ENCODE measurements around the gene CYP46A1. TPM values are rescaled to one million over a fixed set of nuclear protein-coding genes. Genes with fewer than 3 reads are reported as not detected.

CYP46A1 gene
- total RNA-seq, 3 donors from 2014 or later: 0.08 to 0.32 (median 0.14) TPM

DNA sequence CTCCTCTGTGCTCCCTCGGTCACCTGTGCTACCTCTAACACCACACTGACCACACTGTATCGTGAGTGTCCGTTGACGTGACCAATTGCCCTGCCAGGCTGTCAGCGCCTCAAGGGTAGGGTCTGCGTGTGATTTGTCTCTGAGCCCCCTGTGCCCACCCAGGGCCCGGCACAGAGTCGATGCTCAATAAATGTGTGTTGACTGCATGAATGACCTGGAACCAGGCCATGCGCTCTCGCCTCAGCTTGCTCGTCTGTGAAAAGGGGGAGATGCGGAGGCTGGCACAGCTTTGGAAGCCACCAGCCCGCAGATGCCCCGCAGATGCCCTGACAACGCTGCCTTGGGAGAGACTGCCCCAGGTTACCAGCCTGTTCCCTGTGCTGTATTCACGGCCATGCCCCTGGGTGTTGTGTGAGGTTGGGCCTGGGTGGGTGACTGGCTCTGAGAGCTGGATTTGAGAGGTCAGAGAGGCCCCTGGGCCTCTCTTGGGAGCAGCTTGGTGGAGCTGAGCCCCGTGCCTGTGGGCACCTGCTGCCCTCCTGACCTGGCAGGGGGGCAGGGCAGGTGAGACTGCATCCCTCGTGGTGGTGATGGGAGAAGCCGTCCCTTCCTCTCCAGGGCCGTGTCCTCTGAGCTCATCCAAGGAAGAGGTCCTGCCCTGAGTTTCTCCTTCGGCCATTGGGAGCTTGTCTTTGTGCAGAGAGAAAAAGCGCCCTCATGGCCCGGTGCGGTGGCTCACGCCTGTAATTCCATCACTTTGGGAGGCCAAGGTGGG is 43.2 kb downstream of the CYP46A1 start:
- Mint-ChIP-seq H3K27me3 (ENCODE audit: low read depth) (peaks cover 32% of the 10 kb centered on the region), H3K4me1 (ENCODE audit: low read depth) (peaks cover 2% of the 10 kb centered on the region), H3K9me3 (no peaks in the 10 kb centered on the region), H3K4me3 (no peak overlapping the region), H3K36me3 (ENCODE audit: insufficient read depth) (no peaks in the 10 kb centered on the region)
- peak; percentile 1 for DNase-seq
- no peak for ATAC-seq

DNA sequence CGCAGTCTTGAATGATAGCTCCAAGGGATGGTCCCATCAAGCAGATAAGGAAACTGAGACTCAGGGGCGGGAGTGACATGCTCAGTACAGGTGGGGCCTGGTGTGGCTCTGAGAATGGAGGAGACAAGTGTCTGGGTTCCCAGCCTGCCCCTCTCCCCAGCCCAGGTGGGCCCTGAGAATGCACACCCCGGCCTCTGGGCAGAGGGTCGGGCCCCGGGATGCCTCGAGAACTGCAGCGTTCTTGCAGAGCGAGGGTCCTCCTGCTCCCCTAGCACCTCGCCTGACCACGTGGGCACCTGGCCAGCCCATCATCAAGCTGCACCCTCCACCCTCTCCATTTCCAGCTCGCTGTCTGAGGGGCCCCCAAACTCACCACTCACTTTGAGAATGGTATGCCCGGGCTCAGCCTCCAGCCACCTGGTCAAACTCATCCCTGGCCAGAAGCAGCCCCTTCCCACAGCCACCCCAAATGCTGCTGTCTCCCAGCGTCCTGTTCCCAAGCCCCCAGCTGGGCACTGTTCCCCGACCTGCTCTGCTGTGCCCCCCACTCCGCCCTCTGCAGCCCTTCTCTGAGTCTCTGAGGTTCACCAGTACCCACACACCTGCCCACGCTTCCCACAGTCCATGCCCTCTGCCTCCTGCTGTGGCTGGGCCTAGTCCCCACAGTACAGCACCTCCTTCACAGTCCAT is 44.3 kb downstream of the CYP46A1 start:
- peaks cover 2% of the 10 kb centered on the region for H3K4me1 Mint-ChIP-seq (ENCODE audit: low read depth)
- ATAC-seq (no peak), DNase-seq (no peak)
- H3K27me3 Mint-ChIP-seq (ENCODE audit: low read depth): peaks cover 40% of the 10 kb centered on the region
- H3K36me3 Mint-ChIP-seq (ENCODE audit: insufficient read depth): no peaks in the 10 kb centered on the region
- no peak overlapping the region for H3K4me3 Mint-ChIP-seq
- H3K9me3 Mint-ChIP-seq: no peaks in the 10 kb centered on the region

DNA sequence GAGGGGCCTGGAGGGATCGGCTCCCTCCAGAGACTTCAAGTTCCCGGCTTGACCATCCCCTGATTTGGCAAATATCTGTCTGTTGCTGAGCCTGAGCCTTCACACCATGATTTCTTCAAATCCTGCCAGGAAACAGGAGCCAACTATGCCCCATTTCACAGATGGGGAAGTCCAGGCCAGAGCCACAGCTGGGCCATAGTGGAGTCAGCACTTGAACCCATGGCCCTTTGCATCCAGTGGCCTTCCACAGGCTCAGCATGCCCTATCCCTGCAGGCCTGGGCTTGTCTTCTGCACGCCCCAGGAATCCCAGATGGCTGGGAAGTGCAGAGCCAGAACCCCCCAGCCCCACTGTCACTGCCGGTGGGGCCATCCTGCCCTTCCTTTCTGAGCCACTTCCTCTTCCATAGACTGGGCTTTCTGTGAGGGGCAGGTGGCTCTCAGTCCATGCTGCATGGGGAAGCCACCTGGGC is 44.9 kb downstream of the CYP46A1 start:
- no peaks in the 10 kb centered on the region for H3K36me3 Mint-ChIP-seq (ENCODE audit: insufficient read depth)
- no peak for ATAC-seq
- peaks cover 2% of the 10 kb centered on the region for H3K4me1 Mint-ChIP-seq (ENCODE audit: low read depth)
- H3K27me3 Mint-ChIP-seq (ENCODE audit: low read depth): peaks cover 44% of the 10 kb centered on the region
- DNase-seq: no peak
- H3K9me3 Mint-ChIP-seq: no peaks in the 10 kb centered on the region
- no peak overlapping the region for H3K4me3 Mint-ChIP-seq

DNA sequence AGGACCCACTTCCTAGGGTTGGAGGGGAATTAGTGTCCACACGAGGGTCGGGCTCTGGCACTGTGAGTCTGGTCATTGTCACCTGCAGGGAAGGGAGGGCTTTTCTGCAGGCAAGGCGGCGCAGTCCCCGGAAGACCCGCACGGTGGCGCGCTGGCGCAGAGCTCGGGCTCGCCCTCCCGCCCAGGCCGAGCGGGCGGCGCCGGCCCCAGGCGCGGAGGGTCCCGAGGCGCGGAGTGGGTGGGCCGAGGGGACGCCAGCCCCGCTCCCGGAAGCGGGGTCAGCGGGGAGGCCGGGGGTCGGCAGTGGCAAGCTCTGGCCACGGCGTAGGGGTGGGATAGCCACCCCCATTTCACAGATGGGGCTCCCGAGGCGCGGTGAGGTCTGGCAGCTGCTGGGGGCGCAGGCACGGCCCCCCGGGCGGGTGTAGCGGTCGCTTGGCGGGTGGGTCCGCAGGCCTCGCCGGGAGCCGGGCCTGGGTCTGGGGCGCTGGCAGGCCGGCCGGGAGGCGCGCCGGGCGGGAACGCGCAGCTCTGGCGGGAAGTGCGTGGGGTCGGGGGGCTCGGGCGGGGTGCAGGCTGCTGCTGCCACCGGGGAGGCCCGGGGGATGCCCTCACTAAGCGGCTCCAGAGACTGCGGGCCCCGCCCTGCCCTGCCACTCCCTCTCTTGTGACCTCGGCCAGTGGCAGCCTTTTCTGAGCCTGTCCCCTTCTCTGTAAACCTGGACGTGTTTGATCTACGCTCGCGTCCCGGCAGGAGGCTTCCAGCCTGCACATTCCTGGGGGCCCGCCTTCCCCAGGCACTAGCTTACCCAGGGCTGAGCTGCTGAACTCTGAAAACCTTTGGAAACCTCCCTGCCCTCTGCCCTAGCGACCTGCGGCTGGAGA is 46.1 kb downstream of the CYP46A1 start:
- Mint-ChIP-seq H3K36me3 (ENCODE audit: insufficient read depth) (no peaks in the 10 kb centered on the region), H3K4me1 (ENCODE audit: low read depth) (peaks cover 2% of the 10 kb centered on the region), H3K4me3 (peak overlapping the region; percentile 52), H3K27me3 (ENCODE audit: low read depth) (peaks cover 48% of the 10 kb centered on the region), H3K9me3 (no peaks in the 10 kb centered on the region)
- ATAC-seq (peak; percentile 83 to 86), DNase-seq (peak; percentile 58)

DNA sequence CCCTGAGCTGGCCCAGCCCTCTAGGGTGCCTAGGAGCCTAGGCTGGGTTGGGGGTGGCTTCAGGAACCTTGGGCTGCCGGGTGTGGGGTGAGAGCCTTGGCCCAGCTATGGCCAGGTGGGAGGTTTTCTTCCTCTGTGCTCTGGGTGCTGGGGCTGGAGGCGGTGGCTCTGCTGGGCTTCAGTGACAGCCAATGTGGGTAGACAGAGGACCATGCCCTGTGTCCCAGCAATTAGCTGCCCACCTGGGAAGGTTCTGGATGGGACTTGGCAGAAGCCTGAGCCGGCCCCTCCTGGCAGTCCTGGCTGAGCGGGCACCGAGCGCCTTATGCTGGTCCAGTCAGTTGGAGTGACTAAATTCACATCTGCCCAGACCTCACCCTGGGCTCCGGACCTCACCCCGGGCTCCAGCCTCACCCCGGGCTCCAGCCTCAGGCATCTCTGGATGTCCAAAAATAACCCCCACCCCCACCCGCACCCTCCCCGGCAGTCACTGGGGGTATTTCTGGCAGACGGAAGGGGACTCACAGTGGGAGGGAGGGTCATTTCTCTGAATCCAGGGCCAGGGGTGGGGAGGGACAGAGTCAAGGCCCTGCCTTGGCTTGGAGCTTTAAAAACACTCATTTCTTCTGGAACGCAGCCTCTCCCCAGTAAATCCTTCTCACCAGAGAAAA is 46.9 kb downstream of the CYP46A1 start:
- no peaks in the 10 kb centered on the region for H3K36me3 Mint-ChIP-seq (ENCODE audit: insufficient read depth)
- DNase-seq: no peak
- no peak for ATAC-seq
- H3K27me3 Mint-ChIP-seq (ENCODE audit: low read depth): peaks cover 47% of the 10 kb centered on the region
- H3K9me3 Mint-ChIP-seq: no peaks in the 10 kb centered on the region
- peaks cover 2% of the 10 kb centered on the region for H3K4me1 Mint-ChIP-seq (ENCODE audit: low read depth)
- peak overlapping the region; percentile 52 for H3K4me3 Mint-ChIP-seq

DNA sequence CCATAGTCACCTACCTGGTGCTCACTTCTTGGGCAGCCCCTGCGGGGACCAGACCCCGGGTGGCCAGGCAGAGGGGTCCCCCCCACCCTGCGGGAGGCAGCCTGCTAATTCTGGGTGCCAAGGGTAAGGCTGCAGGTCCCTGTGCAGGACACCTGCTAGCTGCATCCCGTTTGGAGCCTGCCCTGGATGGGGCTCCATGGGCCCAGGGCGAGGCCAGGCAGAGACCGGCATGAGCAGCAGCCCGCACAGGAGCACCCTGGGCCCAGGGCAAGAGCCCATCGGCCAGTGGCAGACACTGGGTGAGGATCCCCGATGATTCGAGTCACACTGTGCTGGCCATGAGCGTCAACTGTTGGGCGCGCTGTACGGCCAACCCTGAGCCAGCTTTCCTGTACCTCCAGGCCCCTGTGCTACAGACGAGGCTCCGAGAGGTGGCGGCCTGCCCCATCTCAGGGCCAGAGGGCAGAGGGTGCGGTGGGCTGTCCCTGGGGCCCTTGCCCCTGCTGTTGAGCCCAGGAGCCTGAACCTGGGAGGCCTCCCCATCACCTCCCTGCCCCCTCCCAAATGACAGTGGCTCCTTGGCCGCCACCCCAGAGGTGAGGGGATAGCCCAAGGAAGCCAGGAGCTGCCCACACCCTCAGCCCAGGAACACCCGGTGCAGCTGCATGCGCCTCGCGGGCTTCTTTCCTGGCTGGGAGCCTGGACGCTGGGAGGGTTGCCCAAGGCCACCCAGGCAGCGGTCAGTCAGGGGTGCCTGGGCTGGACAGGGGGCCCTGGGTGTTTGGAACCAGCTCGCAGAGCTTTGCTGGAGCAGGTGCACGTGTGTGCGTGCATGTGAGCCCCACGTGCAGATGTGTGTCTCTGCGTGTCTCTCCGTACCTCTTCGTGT is 47.7 kb downstream of the CYP46A1 start:
- Mint-ChIP-seq H3K4me3 (no peak overlapping the region), H3K4me1 (ENCODE audit: low read depth) (peaks cover 2% of the 10 kb centered on the region), H3K36me3 (ENCODE audit: insufficient read depth) (no peaks in the 10 kb centered on the region), H3K9me3 (no peaks in the 10 kb centered on the region), H3K27me3 (ENCODE audit: low read depth) (peaks cover 48% of the 10 kb centered on the region)
- no peak for ATAC-seq
- DNase-seq: no peak

DNA sequence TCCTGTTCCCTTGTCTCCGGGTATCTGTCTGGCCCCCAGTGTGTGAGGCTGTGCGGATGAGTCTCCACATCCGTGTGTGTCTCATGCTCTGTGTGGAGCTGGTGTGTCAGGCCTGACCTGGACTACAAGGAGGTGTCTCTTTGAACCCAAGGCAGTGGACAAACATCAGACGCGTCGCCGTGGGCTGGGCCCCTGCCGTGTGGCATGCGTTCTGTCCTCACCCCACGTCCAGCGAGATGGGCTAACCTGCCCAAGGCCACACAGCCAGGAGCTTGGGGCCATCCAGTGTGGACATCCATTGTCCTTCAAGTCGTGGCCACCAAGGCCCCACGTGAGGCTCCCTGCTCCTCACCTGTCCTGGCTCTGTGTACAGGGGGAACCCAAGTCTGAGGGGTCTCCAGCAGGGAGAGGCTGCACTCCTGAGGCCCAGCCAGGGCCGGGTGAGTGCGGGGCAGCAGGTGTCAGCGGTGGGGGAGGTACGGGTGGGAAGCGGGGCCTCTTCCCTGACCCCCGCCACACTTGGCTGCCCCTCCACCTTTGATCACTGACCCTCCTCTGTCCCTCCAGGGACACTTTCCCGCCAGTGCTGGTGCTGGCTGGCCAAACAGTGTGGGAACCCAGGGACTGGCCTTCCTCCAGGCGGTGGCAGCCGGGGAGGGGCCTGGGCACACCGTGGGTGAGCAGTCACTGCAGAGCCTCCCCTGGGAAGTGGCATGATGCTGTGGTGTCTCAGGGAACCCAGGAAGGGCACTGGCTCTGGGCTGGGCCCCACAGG is 48.5 kb downstream of the CYP46A1 start:
- Mint-ChIP-seq H3K9me3 (no peaks in the 10 kb centered on the region), H3K36me3 (ENCODE audit: insufficient read depth) (no peaks in the 10 kb centered on the region), H3K4me1 (ENCODE audit: low read depth) (peaks cover 2% of the 10 kb centered on the region), H3K27me3 (ENCODE audit: low read depth) (peaks cover 48% of the 10 kb centered on the region), H3K4me3 (no peak overlapping the region)
- DNase-seq (no peak), ATAC-seq (no peak)

DNA sequence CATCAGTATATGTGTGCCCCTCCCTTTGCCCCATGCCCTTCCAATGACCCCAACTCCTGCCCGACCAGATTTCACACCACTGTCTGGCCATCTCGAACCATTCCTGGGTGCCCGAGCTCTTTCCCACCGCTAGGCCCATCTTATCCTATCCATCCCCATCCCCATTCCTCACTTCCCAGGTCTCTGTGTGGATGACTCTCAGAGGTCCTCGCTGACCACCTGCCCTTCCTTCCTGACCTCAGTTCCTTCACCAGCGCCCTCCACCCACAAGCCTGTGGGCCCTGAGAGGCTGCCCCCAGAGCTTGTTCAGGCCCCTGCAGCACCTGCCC is 49.1 kb downstream of the CYP46A1 start:
- Mint-ChIP-seq H3K36me3 (ENCODE audit: insufficient read depth) (no peaks in the 10 kb centered on the region), H3K4me3 (no peak overlapping the region), H3K27me3 (ENCODE audit: low read depth) (peaks cover 52% of the 10 kb centered on the region), H3K9me3 (no peaks in the 10 kb centered on the region), H3K4me1 (ENCODE audit: low read depth) (peaks cover 2% of the 10 kb centered on the region)
- DNase-seq (no peak), ATAC-seq (no peak)

DNA sequence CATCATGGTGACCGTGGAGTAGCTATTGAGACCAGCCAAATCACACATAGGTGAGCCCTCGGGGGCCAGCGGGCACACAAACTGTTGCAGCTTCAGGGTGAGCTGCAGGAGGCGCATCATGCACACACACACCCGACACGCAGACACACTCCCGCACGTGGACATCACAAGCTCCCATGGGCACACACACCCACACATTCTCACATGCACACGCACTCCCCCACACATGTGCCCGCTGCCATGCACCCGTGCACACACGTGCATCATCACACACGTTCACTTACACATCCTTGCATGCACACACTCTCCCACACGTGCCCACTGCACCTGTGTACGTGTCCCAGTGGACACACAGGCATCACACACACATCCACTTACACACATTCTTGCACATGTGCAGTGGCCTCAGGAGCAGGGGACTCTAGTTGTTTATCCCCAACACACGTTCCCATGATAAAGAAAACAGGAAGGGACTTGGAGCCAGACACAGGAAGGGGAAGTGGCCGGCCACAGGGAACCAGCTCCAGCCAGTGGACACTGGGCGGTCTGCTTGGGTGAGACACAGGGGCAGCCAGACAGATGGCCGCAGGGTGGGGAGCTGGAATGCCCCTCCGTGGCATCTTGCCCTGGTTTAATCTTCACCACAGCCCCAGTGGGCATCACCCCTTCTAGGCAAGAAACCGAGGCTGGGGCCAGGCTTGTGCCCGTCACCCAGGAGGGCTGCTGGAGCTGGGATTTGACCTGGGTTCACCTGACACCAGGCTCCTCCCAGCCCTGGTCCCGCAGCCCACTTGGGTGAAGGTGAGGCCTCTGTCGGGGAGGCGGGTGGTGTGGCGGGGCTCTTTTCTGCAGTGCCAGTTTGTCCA is 49.7 kb downstream of the CYP46A1 start:
- DNase-seq (no peak), ATAC-seq (no peak)
- Mint-ChIP-seq H3K9me3 (no peaks in the 10 kb centered on the region), H3K27me3 (ENCODE audit: low read depth) (peaks cover 48% of the 10 kb centered on the region), H3K36me3 (ENCODE audit: insufficient read depth) (no peaks in the 10 kb centered on the region), H3K4me1 (ENCODE audit: low read depth) (peaks cover 2% of the 10 kb centered on the region), H3K4me3 (no peak overlapping the region)

DNA sequence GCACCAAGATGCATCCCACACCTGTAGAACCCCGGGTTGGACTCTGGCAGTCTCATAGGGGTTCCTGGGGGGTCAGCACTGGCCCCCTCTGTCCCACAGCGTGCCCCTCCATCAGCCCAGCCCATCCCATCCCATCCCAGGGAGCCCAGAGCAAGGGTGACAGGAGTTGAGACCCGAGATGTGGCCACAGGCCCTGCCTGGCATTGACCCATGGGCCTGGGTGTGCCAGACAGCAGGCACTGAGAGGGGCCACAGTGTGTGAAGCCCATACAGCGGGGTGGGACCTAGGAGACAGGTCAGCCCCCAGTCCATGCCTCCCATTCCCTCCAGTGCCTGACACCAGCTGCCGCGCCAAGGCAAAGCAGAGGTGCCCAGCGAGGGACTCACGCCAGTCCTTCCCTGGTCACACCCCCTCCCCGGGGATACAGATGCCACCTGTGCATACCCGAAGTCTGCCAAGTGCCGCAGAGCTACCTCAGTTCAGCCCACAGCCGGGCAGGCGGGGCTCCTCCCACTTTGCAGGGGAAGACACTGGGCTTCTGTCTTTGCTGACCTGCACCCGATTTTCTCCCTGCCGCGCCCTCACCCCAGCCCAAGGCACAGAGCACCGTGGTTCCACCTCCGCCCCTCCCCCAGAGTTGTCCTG is 50.4 kb downstream of the CYP46A1 start:
- ATAC-seq (no peak), DNase-seq (no peak)
- no peaks in the 10 kb centered on the region for H3K36me3 Mint-ChIP-seq (ENCODE audit: insufficient read depth)
- no peaks in the 10 kb centered on the region for H3K9me3 Mint-ChIP-seq
- H3K4me1 Mint-ChIP-seq (ENCODE audit: low read depth): peaks cover 2% of the 10 kb centered on the region
- no peak overlapping the region for H3K4me3 Mint-ChIP-seq
- H3K27me3 Mint-ChIP-seq (ENCODE audit: low read depth): peaks cover 47% of the 10 kb centered on the region

DNA sequence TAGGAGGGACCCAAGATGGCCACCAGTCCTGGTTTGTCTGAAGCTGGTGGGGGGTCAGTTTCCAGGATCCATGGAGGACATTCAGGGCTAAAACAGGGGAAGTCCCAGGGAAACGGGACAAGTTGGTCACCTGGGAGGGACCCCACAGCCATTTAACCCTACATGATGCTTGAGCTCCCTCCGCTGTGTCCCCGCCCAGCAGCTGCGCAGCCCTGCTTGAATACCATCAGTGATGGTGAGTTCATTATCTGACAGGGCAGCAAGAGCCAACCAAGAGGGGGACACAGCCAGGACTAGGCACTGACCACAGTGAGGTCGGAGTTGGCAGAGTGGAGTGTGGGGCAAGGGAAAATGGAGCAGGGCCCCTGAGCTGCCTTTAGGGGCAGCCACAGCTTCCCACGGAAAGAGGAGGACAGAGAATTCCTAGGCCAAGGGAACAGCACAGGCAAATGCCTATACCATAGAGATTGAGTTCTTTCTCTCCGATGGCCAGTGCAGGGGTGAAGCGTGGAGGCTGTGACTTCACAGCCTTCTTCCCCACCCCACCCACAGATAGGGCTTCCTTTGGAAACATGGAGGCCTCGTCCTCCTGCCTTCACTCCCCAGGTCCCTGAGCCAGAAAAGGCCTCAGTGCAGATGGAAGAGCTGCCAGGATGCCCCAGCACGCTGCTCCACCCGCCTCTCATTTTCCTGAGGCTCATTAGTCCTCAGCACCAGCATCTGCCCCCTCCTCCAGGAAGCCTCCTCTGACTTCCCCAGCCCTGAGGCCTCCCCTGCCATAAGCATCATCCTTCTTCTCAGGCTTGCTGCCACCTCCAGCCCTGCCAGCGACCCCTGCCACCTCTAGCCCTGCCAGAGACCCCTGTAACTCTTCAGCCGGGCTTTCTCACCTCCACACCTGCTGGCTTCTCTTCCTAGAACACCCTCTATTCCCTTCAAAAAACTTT is 51.4 kb downstream of the CYP46A1 start:
- no peak for ATAC-seq
- no peak for DNase-seq
- peaks cover 49% of the 10 kb centered on the region for H3K27me3 Mint-ChIP-seq (ENCODE audit: low read depth)
- no peaks in the 10 kb centered on the region for H3K9me3 Mint-ChIP-seq
- H3K4me3 Mint-ChIP-seq: no peak overlapping the region
- no peaks in the 10 kb centered on the region for H3K36me3 Mint-ChIP-seq (ENCODE audit: insufficient read depth)
- H3K4me1 Mint-ChIP-seq (ENCODE audit: low read depth): peaks cover 2% of the 10 kb centered on the region

Data from activated T-cell treated with anti-CD3 and anti-CD28 coated beads, Interleukin-2, amount 50 U/mL, for 4 hours (primary cell).